C4-2B (cell line): ENCODE measurements around the gene ZBTB20.

Experiments used
- ZFX ChIP-seq: fragments of 450-650 bp; IDR thresholded peaks from 2 replicates; pipeline ENCODE4 v1.6.1; 2017
- TF ChIP-seq, protein P1 (sequence below): fragments of 450-650 bp; conservative IDR thresholded peaks from 2 replicates; pipeline ENCODE4 v1.5.1; 2017; ENCODE audit warnings: mild to moderate bottlenecking

DNA sequence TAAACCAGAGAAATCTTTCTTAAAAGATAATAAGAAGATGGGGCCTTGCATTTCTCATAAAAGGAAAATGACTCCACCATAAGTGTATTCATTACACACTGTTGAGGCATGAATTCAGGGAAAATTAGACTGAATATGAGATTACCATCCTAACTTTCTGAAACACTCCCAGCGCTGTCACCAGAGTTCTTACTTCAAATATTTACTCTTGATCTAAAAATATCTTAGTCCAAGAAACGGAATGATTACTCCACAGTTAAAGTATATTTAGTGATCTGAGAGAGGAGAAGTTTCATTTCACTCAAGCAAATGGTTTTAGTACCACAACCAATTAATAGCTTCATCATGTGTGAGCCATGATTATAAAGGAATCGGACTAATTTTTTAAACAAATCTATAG, 300.3 kb downstream of the ZBTB20 start:
- TF ChIP-seq, protein P1, sequence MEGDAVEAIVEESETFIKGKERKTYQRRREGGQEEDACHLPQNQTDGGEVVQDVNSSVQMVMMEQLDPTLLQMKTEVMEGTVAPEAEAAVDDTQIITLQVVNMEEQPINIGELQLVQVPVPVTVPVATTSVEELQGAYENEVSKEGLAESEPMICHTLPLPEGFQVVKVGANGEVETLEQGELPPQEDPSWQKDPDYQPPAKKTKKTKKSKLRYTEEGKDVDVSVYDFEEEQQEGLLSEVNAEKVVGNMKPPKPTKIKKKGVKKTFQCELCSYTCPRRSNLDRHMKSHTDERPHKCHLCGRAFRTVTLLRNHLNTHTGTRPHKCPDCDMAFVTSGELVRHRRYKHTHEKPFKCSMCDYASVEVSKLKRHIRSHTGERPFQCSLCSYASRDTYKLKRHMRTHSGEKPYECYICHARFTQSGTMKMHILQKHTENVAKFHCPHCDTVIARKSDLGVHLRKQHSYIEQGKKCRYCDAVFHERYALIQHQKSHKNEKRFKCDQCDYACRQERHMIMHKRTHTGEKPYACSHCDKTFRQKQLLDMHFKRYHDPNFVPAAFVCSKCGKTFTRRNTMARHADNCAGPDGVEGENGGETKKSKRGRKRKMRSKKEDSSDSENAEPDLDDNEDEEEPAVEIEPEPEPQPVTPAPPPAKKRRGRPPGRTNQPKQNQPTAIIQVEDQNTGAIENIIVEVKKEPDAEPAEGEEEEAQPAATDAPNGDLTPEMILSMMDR: no peak
- TF ChIP-seq ZFX: no peak
